Endodermal cell (in vitro differentiated cells): Measurements from ENCODE around the gene CACNA2D1. TPM values are rescaled to one million over a fixed set of nuclear protein-coding genes. Genes with fewer than 3 reads are reported as not detected.
"Not testable (repeated sequence)": the region's sequence is repeated elsewhere in the genome, so short reads cannot be mapped to it uniquely, and the experiment has no call there.

Source experiments
- DNase-seq: peaks from one replicate; pipeline ENCODE4 v3.0.0-alpha.2; 2017
- H3K27ac ChIP-seq: 2 replicates; pipeline ENCODE4 v1.5.1; 2013; ENCODE audit warnings: mild to moderate bottlenecking, low read depth, low read length, moderate library complexity
- H3K27me3 ChIP-seq: 2 replicates; pipeline ENCODE4 v1.6.1; 2013; ENCODE audit warnings: mild to moderate bottlenecking, low read length, moderate library complexity; ENCODE audit not compliant: insufficient read depth, control insufficient read depth, poor library complexity, severe bottlenecking
- H3K36me3 ChIP-seq: 2 replicates; pipeline ENCODE4 v1.7.0; 2013; ENCODE audit warnings: mild to moderate bottlenecking, low read length, moderate library complexity; ENCODE audit not compliant: control insufficient read depth, insufficient read depth
- H3K4me1 ChIP-seq: one replicate; pipeline ENCODE4 v1.7.0; 2013; ENCODE audit warnings: low read length; ENCODE audit not compliant: control insufficient read depth, insufficient read depth
- H3K4me3 ChIP-seq: 2 replicates; pipeline ENCODE4 v1.5.1; 2013; ENCODE audit warnings: mild to moderate bottlenecking, low read length, moderate library complexity
- H3K9ac ChIP-seq: 2 replicates; pipeline ENCODE4 v1.6.1; 2013; ENCODE audit warnings: mild to moderate bottlenecking, low read length, moderate library complexity; ENCODE audit not compliant: poor library complexity, severe bottlenecking; ENCODE audit errors: extremely low read depth
- H3K9me3 ChIP-seq: 2 replicates; pipeline ENCODE4 v1.6.1; 2013; ENCODE audit warnings: mild to moderate bottlenecking, low read length, moderate library complexity; ENCODE audit not compliant: control insufficient read depth
- H3K27ac Mint-ChIP-seq: 2 replicates; pipeline ENCODE4 v1.8.0; 2020; ENCODE audit warnings: mixed read lengths
- H3K27me3 Mint-ChIP-seq: 2 replicates; pipeline ENCODE4 v1.8.0; 2021; ENCODE audit warnings: mild to moderate bottlenecking, mixed read lengths; ENCODE audit not compliant: insufficient read depth
- H3K36me3 Mint-ChIP-seq: 2 replicates; pipeline ENCODE4 v1.8.0; 2020; ENCODE audit warnings: low read depth, mixed read lengths
- H3K4me1 Mint-ChIP-seq: 2 replicates; pipeline ENCODE4 v1.8.0; 2020; ENCODE audit warnings: mixed read lengths
- H3K4me3 Mint-ChIP-seq: 2 replicates; pipeline ENCODE4 v1.8.0; 2020; ENCODE audit warnings: mild to moderate bottlenecking, moderate library complexity, mixed read lengths
- H3K9me3 Mint-ChIP-seq: 2 replicates; pipeline ENCODE4 v1.8.0; 2020; ENCODE audit warnings: mild to moderate bottlenecking, mixed read lengths
- CTCF ChIP-seq: fragments of 200-600 bp; sonication (generic); conservative IDR thresholded peaks from 2 replicates; pipeline ENCODE4 v1.5.0; 2021; ENCODE audit warnings: antibody characterized with exemption, mild to moderate bottlenecking
- WGBS, 2 experiments: methylation state at CpG; one replicate each; pipeline versions ENCODE4 v1.1.5 to v1.1.7; 2013; ENCODE audit warnings: missing lambda C conversion rate in 2 of 2, mixed read lengths in 1 of 2; ENCODE audit not compliant: insufficient coverage in 1 of 2, insufficient read length in 1 of 2; 5-methylcytosine and 5-hydroxymethylcytosine counted together
- total RNA-seq, 2 donors: library from RNA; stranded (reverse); fragmentation: NEBNext Ultra II Directional in 1 of 2; extraction: Animal tissue kit (Norgen Biotek cat#: 25700) in 1 of 2; gene quantifications; 2 replicates in 1 of 2; 3 replicates in 1 of 2; pipeline ENCODE4 v1.2.1, GENCODE V29; 2021

The CACNA2D1 gene
- total RNA-seq, 2 donors from 2014 or later: 16.9 to 26.8 TPM

GRCh38 chr7:82433507-82433906 lies 10.1 kb downstream of the CACNA2D1 start:
- Histone ChIP-seq H3K36me3 (no peaks in the 10 kb centered on the region), H3K27ac (no peak overlapping the region), H3K4me3 (no peak overlapping the region), H3K9me3 (no peaks in the 10 kb centered on the region), H3K4me1 (no peaks in the 10 kb centered on the region), H3K9ac (no peak overlapping the region), H3K27me3 (no peaks in the 10 kb centered on the region)
- H3K27me3 Mint-ChIP-seq: no peaks in the 10 kb centered on the region
- no peaks in the 10 kb centered on the region for H3K36me3 Mint-ChIP-seq
- no peak overlapping the region for H3K27ac Mint-ChIP-seq
- 96 to 100% methylated on average over 1 of the region's 1 CpG for WGBS, 2 experiments
- no peak overlapping the region for H3K4me3 Mint-ChIP-seq
- H3K9me3 Mint-ChIP-seq: no peaks in the 10 kb centered on the region
- no peak for DNase-seq
- no peak for TF ChIP-seq CTCF
- no peaks in the 10 kb centered on the region for H3K4me1 Mint-ChIP-seq

GRCh38 chr7:82432743-82433142 lies 10.8 kb downstream of the CACNA2D1 start:
- not testable (repeated sequence) for H3K9me3 Mint-ChIP-seq, H3K36me3 ChIP-seq, H3K9ac ChIP-seq, H3K4me1 Mint-ChIP-seq, H3K36me3 Mint-ChIP-seq, H3K27me3 ChIP-seq, H3K9me3 ChIP-seq, DNase-seq, H3K4me1 ChIP-seq, H3K4me3 Mint-ChIP-seq, H3K27ac ChIP-seq, H3K4me3 ChIP-seq, H3K27ac Mint-ChIP-seq, H3K27me3 Mint-ChIP-seq
- WGBS, 2 experiments: 96% methylated on average over 9 of the region's 9 CpGs; no CpG with 5 or more reads in 1 of the 2 experiments

- H3K27ac ChIP-seq: no peak overlapping the region
- Mint-ChIP-seq H3K36me3 (no peaks in the 10 kb centered on the region), H3K27ac (no peak overlapping the region), H3K9me3 (no peaks in the 10 kb centered on the region), H3K4me3 (no peak overlapping the region), H3K4me1 (peaks cover 3% of the 10 kb centered on the region), H3K27me3 (no peaks in the 10 kb centered on the region)
- TF ChIP-seq CTCF: no peak
- no peaks in the 10 kb centered on the region for H3K36me3 ChIP-seq
- no peak overlapping the region for H3K9ac ChIP-seq
- DNase-seq: no peak
- H3K27me3 ChIP-seq: no peaks in the 10 kb centered on the region
- no peaks in the 10 kb centered on the region for H3K4me1 ChIP-seq
- 72 to 78% methylated on average over 8 to 9 of the region's 9 CpGs for WGBS, 2 experiments
- no peak overlapping the region for H3K4me3 ChIP-seq
- H3K9me3 ChIP-seq: no peaks in the 10 kb centered on the region
Measured at GRCh38 chr7:82430500-82431465, 12.8 kb downstream of the CACNA2D1 start.
